Testis (tissue), 3 donors: ENCODE results near the gene TICAM2. TPM values are rescaled to one million over a fixed set of nuclear protein-coding genes. Genes with fewer than 3 reads are reported as not detected.

ENCODE experiments used
- DNase-seq: peaks from one replicate; pipeline ENCODE4 v3.0.0-alpha.2; 2019
- H3K27ac ChIP-seq, 2 donors: fragments of 200-600 bp; sonication (generic); one replicate each; pipeline ENCODE4 v1.5.1; 2019
- H3K27me3 ChIP-seq: fragments of 200-600 bp; sonication (generic); one replicate; pipeline ENCODE4 v1.5.1; 2019
- H3K36me3 ChIP-seq: fragments of 200-600 bp; sonication (generic); one replicate; pipeline ENCODE4 v1.5.1; 2017; ENCODE audit warnings: low read depth; ENCODE audit errors: missing control alignments
- H3K4me1 ChIP-seq: fragments of 200-600 bp; sonication (generic); one replicate; pipeline ENCODE4 v1.5.1; 2019
- H3K4me3 ChIP-seq, 2 donors: fragments of 200-600 bp; sonication (generic); one replicate each; pipeline ENCODE4 v1.5.1; 2017 to 2019
- H3K9me3 ChIP-seq: fragments of 200-600 bp; sonication (generic); one replicate; pipeline ENCODE4 v1.5.1; 2017
- CTCF ChIP-seq, 3 experiments: fragments of 450-650 bp in 2 of 3; fragments of 200-600 bp in 1 of 3; sonication (generic) in 1 of 3; IDR thresholded peaks; one replicate each; pipeline ENCODE4 v1.5.1; 2016 to 2019; ENCODE audit warnings: antibody characterized with exemption in 3 of 3, mild to moderate bottlenecking in 2 of 3, moderate library complexity in 1 of 3
- POLR2A ChIP-seq: fragments of 450-650 bp; IDR thresholded peaks from one replicate; pipeline ENCODE4 v1.6.1; 2017; ENCODE audit warnings: antibody characterized with exemption, mild to moderate bottlenecking, moderate library complexity
- WGBS, 2 donors: methylation state at CpG; one replicate each; pipeline ENCODE4 v1.1.5; 2018; 5-methylcytosine and 5-hydroxymethylcytosine counted together
- intact Hi-C: fragments of 100-400 bp; cut with DNase I; formaldehyde crosslinking; loops from one replicate; pipeline ENCODE4 v1.15.1; 2023; ENCODE audit warnings: low total_unique reads
- polyA plus RNA-seq: library from polyadenylated mRNA; stranded (reverse); fragments of 350-450 nt; fragmentation: Illumina TruSeq; extraction: RNeasy Lipid Tissue Mini Kit (QIAGEN cat#74804); gene quantifications from one replicate; pipeline ENCODE4 v1.2.3, GENCODE V29; 2014; ENCODE audit warnings: low read depth, low replicate concordance; ENCODE audit not compliant: insufficient read depth
- total RNA-seq, 2 donors: library from RNA; depleted of rRNA; stranded (reverse); fragments of >200 nt; gene quantifications; one replicate each; pipeline ENCODE4 v1.2.3, GENCODE V29; 2016

TICAM2 gene
- total and polyA plus RNA-seq, 3 donors from 2014 or later = 0.68 to 1.1 TPM; not detected in 1

DNA sequence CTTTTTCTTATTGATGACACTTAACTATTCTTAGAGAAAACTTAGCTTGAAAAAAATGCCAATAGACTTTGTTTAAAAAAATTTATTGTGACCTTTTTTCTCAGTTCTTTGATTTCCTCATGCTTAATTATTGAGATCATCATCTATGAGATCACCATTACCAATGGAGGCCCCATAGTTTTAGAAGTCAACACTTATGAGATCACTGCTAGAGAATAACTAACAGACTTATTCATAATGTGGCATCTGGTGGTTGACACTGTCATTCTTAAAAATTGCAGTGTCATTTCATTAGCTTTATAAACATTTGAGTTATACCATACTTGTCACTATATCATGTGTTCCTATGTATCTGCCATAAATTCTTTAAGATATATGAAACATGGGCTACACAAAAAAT, 42.8 kb downstream of the TICAM2 start:
- Histone ChIP-seq H3K36me3 (no peaks in the 10 kb centered on the region), H3K27me3 (no peaks in the 10 kb centered on the region), H3K27ac (peak overlapping the region in 1 of 2 donors; percentile 80), H3K4me1 (peaks cover 20% of the 10 kb centered on the region), H3K4me3 (no peak overlapping the region), H3K9me3 (no peaks in the 10 kb centered on the region)
- TF ChIP-seq CTCF (IDR thresholded peaks at IDR 0.05) = no peak
- TF ChIP-seq POLR2A = no peak
- intact Hi-C loops = no loop called here
- no peak for DNase-seq

GRCh38 chr5:115558388-115558956, 43.8 kb downstream of the TICAM2 start:
- no peak overlapping the region for H3K4me3 ChIP-seq
- no peaks in the 10 kb centered on the region for H3K27me3 ChIP-seq
- no peaks in the 10 kb centered on the region for H3K9me3 ChIP-seq
- peak; percentile 84 for DNase-seq
- TF ChIP-seq CTCF (IDR thresholded peaks at IDR 0.05) (no peak), POLR2A (no peak)
- H3K27ac ChIP-seq = peak overlapping the region; percentile 74 to 80
- WGBS, 2 donors = 32 to 43% methylated on average over 4 of the region's 4 CpGs
- intact Hi-C loops = no loop called here
- H3K4me1 ChIP-seq = peaks cover 20% of the 10 kb centered on the region
- H3K36me3 ChIP-seq = no peaks in the 10 kb centered on the region

GRCh38 chr5:115557667-115558387, 44.5 kb downstream of the TICAM2 start:
- TF ChIP-seq POLR2A (no peak), CTCF (IDR thresholded peaks at IDR 0.05) (no peak)
- H3K4me3 ChIP-seq = no peak overlapping the region
- H3K27me3 ChIP-seq = no peaks in the 10 kb centered on the region
- 63 to 67% methylated on average over 3 of the region's 3 CpGs for WGBS, 2 donors
- no peak for DNase-seq
- intact Hi-C loops = no loop called here
- peak overlapping the region; percentile 74 to 80 for H3K27ac ChIP-seq
- no peaks in the 10 kb centered on the region for H3K36me3 ChIP-seq
- H3K4me1 ChIP-seq = peaks cover 20% of the 10 kb centered on the region
- no peaks in the 10 kb centered on the region for H3K9me3 ChIP-seq

DNA sequence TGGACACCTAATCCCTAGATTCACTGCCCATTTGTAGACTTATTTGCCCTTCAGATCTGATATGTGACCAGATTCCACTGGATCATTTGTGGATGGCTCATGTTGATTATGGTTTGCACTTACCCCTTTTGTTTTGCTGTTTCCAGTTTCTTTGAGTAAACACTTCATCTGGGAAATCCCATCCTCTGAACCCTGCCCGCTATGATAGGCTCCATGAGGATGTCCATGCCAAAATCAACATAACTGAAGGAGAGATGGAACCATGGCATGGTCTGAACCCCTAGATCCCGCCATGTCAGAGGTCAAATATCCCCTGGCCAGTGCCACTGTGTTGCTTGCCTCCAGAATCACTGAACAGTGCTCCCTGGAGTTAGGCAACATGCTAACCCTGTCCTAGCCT, 46.0 kb downstream of the TICAM2 start:
- TF ChIP-seq POLR2A (no peak), CTCF (IDR thresholded peaks at IDR 0.05) (no peak)
- no peaks in the 10 kb centered on the region for H3K27me3 ChIP-seq
- no peaks in the 10 kb centered on the region for H3K9me3 ChIP-seq
- H3K27ac ChIP-seq = no peak overlapping the region
- no peak overlapping the region for H3K4me3 ChIP-seq
- intact Hi-C loops = no loop called here
- peaks cover 20% of the 10 kb centered on the region for H3K4me1 ChIP-seq
- DNase-seq = no peak
- WGBS, 2 donors = 92 to 96% methylated on average over 2 of the region's 2 CpGs
- no peaks in the 10 kb centered on the region for H3K36me3 ChIP-seq
